ENCODE measurements around the gene ZNF764.
A peak's percentile ranks its signal among the peaks of the same experiment; 100 is the strongest.
"Not testable (repeated sequence)": the region's sequence is repeated elsewhere in the genome, so short reads cannot be mapped to it uniquely, and the experiment has no call there.

Gene ZNF764

GRCh38 chr16:30532285-30533145, 25.7 kb downstream of the ZNF764 start:
- no peak for DNase-seq (ENCODE audit: insufficient read length, low spot score)
- TF ChIP-seq POLR2A (IDR thresholded peaks at IDR 0.05; ENCODE audit: low read depth, low read length): no peak
- FAIRE-seq: no peak

- no peak for TF ChIP-seq POLR2A (IDR thresholded peaks at IDR 0.05; ENCODE audit: low read depth, low read length)
- DNase-seq (ENCODE audit: insufficient read length, low spot score): no peak
- FAIRE-seq: no peak
Measured at GRCh38 chr16:30530163-30531037, 27.8 kb downstream of the ZNF764 start.

- FAIRE-seq (no peak), DNase-seq (ENCODE audit: insufficient read length, low spot score) (no peak)
- TF ChIP-seq POLR2A (IDR thresholded peaks at IDR 0.05; ENCODE audit: low read depth, low read length): no peak
Measured at GRCh38 chr16:30528799-30529457, 29.2 kb downstream of the ZNF764 start.

GRCh38 chr16:30527635-30528178, 30.5 kb downstream of the ZNF764 start:
- DNase-seq (ENCODE audit: insufficient read length, low spot score): no peak
- no peak for TF ChIP-seq POLR2A (IDR thresholded peaks at IDR 0.05; ENCODE audit: low read depth, low read length)

GRCh38 chr16:30526823-30527634, 31.1 kb downstream of the ZNF764 start:
- no peak; the same call in 1 of the 2 replicates for TF ChIP-seq POLR2A (IDR thresholded peaks at IDR 0.05; ENCODE audit: low read depth, low read length)
- FAIRE-seq (peak; percentile 68), DNase-seq (ENCODE audit: insufficient read length, low spot score) (peak; percentile 97)

More at GRCh38 chr16:30527635-30528178, 30.5 kb downstream of the ZNF764 start:
- FAIRE-seq: no peak

- peak; percentile 63 for DNase-seq (ENCODE audit: insufficient read length, low spot score)
- TF ChIP-seq POLR2A (IDR thresholded peaks at IDR 0.05; ENCODE audit: low read depth, low read length): peak; percentile 58
Measured at GRCh38 chr16:30526137-30526822, 31.9 kb downstream of the ZNF764 start, which contains the start of gene ZNF768. Gene ZNF768 (minus strand): TSS chr16:30526566. CDS start chr16:30526413, 153 bp downstream.

GRCh38 chr16:30525844-30526136, 32.4 kb downstream of the ZNF764 start:
- DNase-seq (ENCODE audit: insufficient read length, low spot score) (no peak), FAIRE-seq (no peak)
- TF ChIP-seq POLR2A (IDR thresholded peaks at IDR 0.05; ENCODE audit: low read depth, low read length): no peak

More at GRCh38 chr16:30526137-30526822, 31.9 kb downstream of the ZNF764 start, which contains the start of gene ZNF768:
- no peak for FAIRE-seq

GRCh38 chr16:30524575-30525568, 33.3 kb downstream of the ZNF764 start:
- FAIRE-seq: no peak
- TF ChIP-seq POLR2A (IDR thresholded peaks at IDR 0.05; ENCODE audit: low read depth, low read length): no peak; the same call in 1 of the 2 replicates
- no peak for DNase-seq (ENCODE audit: insufficient read length, low spot score)

GRCh38 chr16:30523768-30524574, 34.2 kb downstream of the ZNF764 start:
- TF ChIP-seq POLR2A (IDR thresholded peaks at IDR 0.05; ENCODE audit: low read depth, low read length): no peak
- no peak for FAIRE-seq
- DNase-seq (ENCODE audit: insufficient read length, low spot score): no peak

GRCh38 chr16:30522702-30523463, 35.3 kb downstream of the ZNF764 start:
- FAIRE-seq: not testable (repeated sequence)

More at GRCh38 chr16:30522702-30523463, 35.3 kb downstream of the ZNF764 start:
- not testable (repeated sequence) for DNase-seq (ENCODE audit: insufficient read length, low spot score)

Data from H54 (cell line).